Gastroesophageal sphincter (tissue), 4 donors: Measurements from ENCODE around the gene C2CD5. TPM values are rescaled to one million over a fixed set of nuclear protein-coding genes. Genes with fewer than 3 reads are reported as not detected.

Source experiments
- ATAC-seq: fragments of 150-250 bp; one replicate; pipeline ENCODE4 v1.9.1; 2016; ENCODE audit warnings: mild to moderate bottlenecking, moderate library complexity
- H3K27ac ChIP-seq, 4 donors: fragments of 200-600 bp; sonication (generic) in 3 of 4; 1 replicate in 3 of 4; 2 replicates in 1 of 4; pipeline ENCODE4 v1.5.1; 2016 to 2019
- H3K27me3 ChIP-seq: fragments of 200-600 bp; sonication (generic); one replicate; pipeline ENCODE4 v1.5.1; 2019
- H3K36me3 ChIP-seq, 2 donors: fragments of 200-600 bp; sonication (generic); one replicate each; pipeline ENCODE4 v1.5.1; 2019; ENCODE audit warnings: control low read depth in 1 of 2
- H3K4me1 ChIP-seq, 3 donors: fragments of 200-600 bp; sonication (generic); 1 replicate in 2 of 3; 2 replicates in 1 of 3; pipeline ENCODE4 v1.5.1; 2016 to 2019; ENCODE audit warnings: control low read depth in 2 of 3
- H3K4me3 ChIP-seq, 2 donors: fragments of 200-600 bp; sonication (generic); one replicate each; pipeline ENCODE4 v1.5.1; 2019; ENCODE audit warnings: mild to moderate bottlenecking in 1 of 2, moderate library complexity in 1 of 2
- H3K9me3 ChIP-seq, 3 donors: fragments of 200-600 bp; sonication (generic); one replicate each; pipeline ENCODE4 v1.5.1; 2017 to 2019; ENCODE audit warnings: control low read depth in 2 of 3
- CTCF ChIP-seq, 4 experiments: fragments of 200-600 bp in 2 of 4; fragments of 450-650 bp in 2 of 4; sonication (generic) in 1 of 4; IDR thresholded peaks; one replicate each; pipeline ENCODE4 v1.5.1; 2017 to 2019; ENCODE audit warnings: antibody characterized with exemption in 4 of 4, mild to moderate bottlenecking in 2 of 4, moderate library complexity in 2 of 4
- EP300 ChIP-seq: sonication (generic); formaldehyde crosslinking; IDR thresholded peaks from one replicate; pipeline ENCODE4 v1.6.1; 2017; ENCODE audit warnings: antibody characterized with exemption, mild to moderate bottlenecking
- POLR2A ChIP-seq, 2 donors: fragments of 450-650 bp; IDR thresholded peaks; one replicate each; pipeline ENCODE4 v1.6.1; 2017; ENCODE audit warnings: antibody characterized with exemption in 2 of 2, mild to moderate bottlenecking in 2 of 2, moderate library complexity in 1 of 2
- POLR2AphosphoS5 ChIP-seq: sonication (generic); formaldehyde crosslinking; IDR thresholded peaks from one replicate; pipeline ENCODE4 v1.6.1; 2017; ENCODE audit warnings: antibody characterized with exemption
- whole genome bisulfite sequencing, 2 donors: methylation state at CpG; one replicate each; pipeline ENCODE4 v1.1.5; 2018; ENCODE audit warnings: low coverage in 1 of 2; 5-methylcytosine and 5-hydroxymethylcytosine counted together
- total RNA-seq, 4 donors: library from RNA; depleted of rRNA; stranded (reverse); fragments of >200 nt; gene quantifications; one replicate each; pipeline ENCODE4 v1.1.0, GENCODE V29; 2016

C2CD5 gene
- total RNA-seq, 4 donors from 2014 or later, result 18.9 to 72.8 (median 31.7) TPM

- no peaks in the 10 kb centered on the region for H3K27me3 ChIP-seq
- no peak for ATAC-seq
- peaks cover 0 to 15% (median 0%) of the 10 kb centered on the region in 3 donors for H3K4me1 ChIP-seq
- H3K27ac ChIP-seq, result no peak overlapping the region
- no peak overlapping the region for H3K4me3 ChIP-seq
- TF ChIP-seq CTCF (IDR thresholded peaks at IDR 0.05) (no peak), POLR2A (IDR thresholded peaks at IDR 0.05) (no peak), POLR2AphosphoS5 (no peak), EP300 (no peak)
- no peaks in the 10 kb centered on the region for H3K36me3 ChIP-seq
- no peaks in the 10 kb centered on the region for H3K9me3 ChIP-seq
- 72 to 100% methylated on average over 2 to 3 of the region's 3 CpGs for WGBS, 2 donors
Observed at GRCh38 chr12:22435583-22435982, 108.8 kb downstream of the C2CD5 start.

- Histone ChIP-seq H3K4me3 (no peak overlapping the region), H3K27me3 (no peaks in the 10 kb centered on the region), H3K36me3 (no peaks in the 10 kb centered on the region), H3K4me1 (peaks cover 0 to 6% (median 0%) of the 10 kb centered on the region in 3 donors), H3K27ac (no peak overlapping the region), H3K9me3 (no peaks in the 10 kb centered on the region)
- no peak for ATAC-seq
- no peak for TF ChIP-seq POLR2AphosphoS5
- TF ChIP-seq EP300, result no peak
- TF ChIP-seq POLR2A (IDR thresholded peaks at IDR 0.05), result no peak
- TF ChIP-seq CTCF (IDR thresholded peaks at IDR 0.05), result no peak
- 71% methylated on average over 1 of the region's 1 CpG; no CpG with 5 or more reads in 1 of the 2 donors for WGBS, 2 donors
Observed at GRCh38 chr12:22431693-22432251, 112.6 kb downstream of the C2CD5 start.

- Histone ChIP-seq H3K27ac (peak overlapping the region in 1 of 4 donors; percentile 39), H3K9me3 (no peaks in the 10 kb centered on the region), H3K27me3 (no peaks in the 10 kb centered on the region), H3K36me3 (no peaks in the 10 kb centered on the region), H3K4me3 (no peak overlapping the region), H3K4me1 (peaks cover 5 to 44% (median 9%) of the 10 kb centered on the region in 3 donors)
- no peak for TF ChIP-seq POLR2A (IDR thresholded peaks at IDR 0.05)
- ATAC-seq, result no peak
Observed at GRCh38 chr12:22416801-22417200, 127.5 kb downstream of the C2CD5 start.

GRCh38 chr12:22415342-22416309 lies 128.7 kb downstream of the C2CD5 start:
- no peak overlapping the region for H3K4me3 ChIP-seq
- no peaks in the 10 kb centered on the region for H3K9me3 ChIP-seq
- peak; percentile 48 for ATAC-seq
- peaks cover 5 to 44% (median 9%) of the 10 kb centered on the region in 3 donors for H3K4me1 ChIP-seq
- no peaks in the 10 kb centered on the region for H3K27me3 ChIP-seq
- WGBS, 2 donors, result 0 to 35% methylated on average over 3 to 4 of the region's 4 CpGs
- peak overlapping the region in 2 of 4 donors; percentile 3 to 39 for H3K27ac ChIP-seq
- no peak for TF ChIP-seq CTCF (IDR thresholded peaks at IDR 0.05)
- TF ChIP-seq POLR2AphosphoS5, result peak; percentile 65
- no peaks in the 10 kb centered on the region for H3K36me3 ChIP-seq

GRCh38 chr12:22414742-22415141 lies 129.6 kb downstream of the C2CD5 start:
- no peak for TF ChIP-seq POLR2AphosphoS5
- no peak for TF ChIP-seq POLR2A (IDR thresholded peaks at IDR 0.05)
- no peak for TF ChIP-seq EP300
- TF ChIP-seq CTCF (IDR thresholded peaks at IDR 0.05), result no peak
- no peak for ATAC-seq
- Histone ChIP-seq H3K4me1 (peaks cover 5 to 47% (median 9%) of the 10 kb centered on the region in 3 donors), H3K4me3 (no peak overlapping the region), H3K27ac (peak overlapping the region in 1 of 4 donors; percentile 39), H3K27me3 (no peaks in the 10 kb centered on the region), H3K36me3 (no peaks in the 10 kb centered on the region), H3K9me3 (no peaks in the 10 kb centered on the region)
- WGBS, 2 donors, result 90 to 100% methylated on average over 1 to 2 of the region's 2 CpGs
